ENCODE data around the gene SNW1. TPM values are rescaled to one million over a fixed set of nuclear protein-coding genes. Genes with fewer than 3 reads are reported as not detected.

The SNW1 gene
- total RNA-seq = 10 to 100 TPM; 59.2 to 78.6 TPM

GRCh38 chr14:77760381-77761204, at the start of gene SNW1:
TSS of gene SNW1 (minus strand) at chr14:77761156. CDS start at chr14:77761127, 29 bp downstream.

GRCh38 chr14:77799863-77800730, 39.1 kb upstream of the SNW1 start, which contains the start of gene ADCK1:
TSS of gene ADCK1 (plus strand) at chr14:77800109. CDS start at chr14:77818979, 18,870 bp downstream.

GRCh38 chr14:77707724-77708408, 53.1 kb downstream of the SNW1 start, which contains the start of the genes ALKBH1 and SLIRP:
TSS of gene ALKBH1 (minus strand) at chr14:77708023. CDS start at chr14:77708004, 19 bp downstream.
TSS of gene SLIRP (plus strand) at chr14:77708103. CDS start at chr14:77708112, 9 bp downstream.

Other genes starting within 250 kb of the SNW1 start
- gene SPTLC2, start 144.5 kb downstream of the SNW1 start, total RNA-seq = 10 to 100 TPM; 29.3 to 40.3 TPM
- 10 to 100 TPM in 1 of 2 donors, 1 to 10 TPM in 1; 10.0 to 15.3 TPM for gene ALKBH1, start 53.1 kb downstream of the SNW1 start, total RNA-seq
- gene SLIRP, start 53.1 kb downstream of the SNW1 start, total RNA-seq = 100 to 1,000 TPM; 196 to 201 TPM
- 10 to 100 TPM in 1 of 2 donors, 1 to 10 TPM in 1; 8.0 to 15.8 TPM for gene ADCK1, start 39.0 kb upstream of the SNW1 start, total RNA-seq

All from melanocyte of skin (primary cell).